Islet of Langerhans (tissue), 1 donor: ENCODE results near the gene MARCHF9.
"Not testable (repeated sequence)": the region's sequence is repeated elsewhere in the genome, so short reads cannot be mapped to it uniquely, and the experiment has no call there.

Experiments used
- FAIRE-seq: peaks from one replicate; lab custom pipeline; 2011; peaks lifted over from hg19 to GRCh38; lab: Jason Lieb, UNC

MARCHF9 gene

GRCh38 chr12:57771236-57771872, 16.5 kb downstream of the MARCHF9 start:
- no peak for FAIRE-seq

- FAIRE-seq = no peak
Measured at GRCh38 chr12:57771873-57772428, 17.0 kb downstream of the MARCHF9 start, which contains the start of gene METTL1. TSS of gene METTL1 (minus strand) at chr12:57772105. CDS start at chr12:57772083, 22 bp downstream.

GRCh38 chr12:57772429-57773322, 17.8 kb downstream of the MARCHF9 start, which contains the start of gene EEF1AKMT3:
TSS of gene EEF1AKMT3 (plus strand) at chr12:57772614. CDS start at chr12:57772725, 111 bp downstream.
- no peak for FAIRE-seq

GRCh38 chr12:57774634-57775033, 19.7 kb downstream of the MARCHF9 start:
- FAIRE-seq = not testable (repeated sequence)

GRCh38 chr12:57775044-57775443, 20.1 kb downstream of the MARCHF9 start:
- no peak for FAIRE-seq

- no peak for FAIRE-seq
Measured at GRCh38 chr12:57775563-57776246, 20.8 kb downstream of the MARCHF9 start.

- no peak for FAIRE-seq
Measured at GRCh38 chr12:57776247-57776587, 21.3 kb downstream of the MARCHF9 start.

GRCh38 chr12:57777367-57777766, 22.5 kb downstream of the MARCHF9 start:
- no peak for FAIRE-seq

- no peak for FAIRE-seq
Measured at GRCh38 chr12:57777911-57778310, 23.0 kb downstream of the MARCHF9 start.

GRCh38 chr12:57779736-57780135, 24.8 kb downstream of the MARCHF9 start:
- no peak for FAIRE-seq

- no peak for FAIRE-seq
Measured at GRCh38 chr12:57780284-57780897, 25.5 kb downstream of the MARCHF9 start.

GRCh38 chr12:57781244-57781643, 26.3 kb downstream of the MARCHF9 start:
- FAIRE-seq = no peak

- FAIRE-seq = no peak
Measured at GRCh38 chr12:57781801-57782200, 26.9 kb downstream of the MARCHF9 start.

GRCh38 chr12:57782243-57782607, 27.3 kb downstream of the MARCHF9 start:
- no peak for FAIRE-seq

- FAIRE-seq = no peak
Measured at GRCh38 chr12:57782608-57783465, 27.9 kb downstream of the MARCHF9 start, which contains the start of gene TSFM. TSS of gene TSFM (plus strand) at chr12:57782787. CDS start at chr12:57782802, 15 bp downstream.

- FAIRE-seq = no peak
Measured at GRCh38 chr12:57783466-57783801, 28.5 kb downstream of the MARCHF9 start.

- FAIRE-seq = no peak
Measured at GRCh38 chr12:57783861-57784260, 29.0 kb downstream of the MARCHF9 start.

- no peak for FAIRE-seq
Measured at GRCh38 chr12:57793920-57794319, 39.0 kb downstream of the MARCHF9 start.

GRCh38 chr12:57795354-57795753, 40.5 kb downstream of the MARCHF9 start:
- no peak for FAIRE-seq

GRCh38 chr12:57796996-57797395, 42.1 kb downstream of the MARCHF9 start:
- no peak for FAIRE-seq

GRCh38 chr12:57797933-57798332, 43.0 kb downstream of the MARCHF9 start:
- FAIRE-seq = no peak
